Peyer's patch (tissue), 4 donors: Measurements from ENCODE around the gene RASA3.
"Not testable (repeated sequence)": the region's sequence is repeated elsewhere in the genome, so short reads cannot be mapped to it uniquely, and the experiment has no call there.

Experiments
- CTCF ChIP-seq, 6 experiments: fragments of 450-650 bp in 4 of 6; fragments of 200-600 bp in 2 of 6; sonication (generic) in 1 of 6; IDR thresholded peaks; one replicate each; pipeline ENCODE4 v1.5.1; 2017 to 2019; ENCODE audit warnings: antibody characterized with exemption in 6 of 6, mild to moderate bottlenecking in 3 of 6, moderate library complexity in 1 of 6
- POLR2A ChIP-seq, 2 donors: fragments of 450-650 bp; IDR thresholded peaks; one replicate each; pipeline ENCODE4 v1.5.1; 2017; ENCODE audit warnings: antibody characterized with exemption in 2 of 2, mild to moderate bottlenecking in 2 of 2, moderate library complexity in 2 of 2

GRCh38 chr13:114176359-114176902 is 44.0 kb upstream of the RASA3 start:
- not testable (repeated sequence) for TF ChIP-seq CTCF, POLR2A (IDR thresholded peaks at IDR 0.05)
